Mesendoderm (in vitro differentiated cells): Measurements from ENCODE around the gene GORASP2.

Experiments used
- DNase-seq: peaks from one replicate; pipeline ENCODE4 v3.0.0; 2013
- H2AK5ac ChIP-seq: 2 replicates; pipeline ENCODE4 v1.6.1; 2013; ENCODE audit warnings: low read length, inconsistent platforms
- H2BK120ac ChIP-seq: 2 replicates; pipeline ENCODE4 v1.6.1; 2013; ENCODE audit warnings: low read depth, mild to moderate bottlenecking, low read length, moderate library complexity, mixed read lengths
- H2BK15ac ChIP-seq: replicated peaks from 2 replicates; pipeline ENCODE4 v1.6.1; 2013; ENCODE audit warnings: low read depth, mild to moderate bottlenecking, moderate library complexity
- H2BK5ac ChIP-seq: 2 replicates; pipeline ENCODE4 v1.6.1; 2013; ENCODE audit warnings: low read length, inconsistent platforms
- H3K18ac ChIP-seq: 2 replicates; pipeline ENCODE4 v1.6.1; 2013; ENCODE audit warnings: mild to moderate bottlenecking, low read length, mixed read lengths
- H3K23ac ChIP-seq: one replicate; pipeline ENCODE4 v1.6.1; 2013; ENCODE audit warnings: low read length
- H3K27ac ChIP-seq: 2 replicates; pipeline ENCODE4 v1.5.1; 2013; ENCODE audit warnings: low read depth, mild to moderate bottlenecking, inconsistent platforms, low read length, moderate library complexity
- H3K27me3 ChIP-seq: 2 replicates; pipeline ENCODE4 v1.6.1; 2013; ENCODE audit warnings: low read length, control low read depth, mild to moderate bottlenecking, inconsistent platforms; ENCODE audit not compliant: insufficient read depth, poor library complexity
- H3K36me3 ChIP-seq: 2 replicates; pipeline ENCODE4 v1.6.1; 2013; ENCODE audit warnings: low read length, inconsistent platforms; ENCODE audit not compliant: control insufficient read depth, insufficient read depth
- H3K4ac ChIP-seq: one replicate; pipeline ENCODE4 v1.6.1; 2013; ENCODE audit warnings: low read depth, mild to moderate bottlenecking, low read length, moderate library complexity
- H3K4me1 ChIP-seq: 2 replicates; pipeline ENCODE4 v1.6.1; 2013; ENCODE audit warnings: low read depth, low read length, inconsistent platforms; ENCODE audit not compliant: control insufficient read depth
- H3K4me2 ChIP-seq: 2 replicates; pipeline ENCODE4 v1.6.1; 2013; ENCODE audit warnings: low read length
- H3K4me3 ChIP-seq: 2 replicates; pipeline ENCODE4 v1.5.1; 2013; ENCODE audit warnings: mild to moderate bottlenecking, low read length
- H3K56ac ChIP-seq: one replicate; pipeline ENCODE4 v1.6.1; 2013; ENCODE audit warnings: low read length
- H3K79me1 ChIP-seq: 2 replicates; pipeline ENCODE4 v1.6.1; 2013; ENCODE audit warnings: low read length, inconsistent platforms
- H3K79me2 ChIP-seq: 2 replicates; pipeline ENCODE4 v1.6.1; 2013; ENCODE audit warnings: mild to moderate bottlenecking, low read length; ENCODE audit not compliant: control insufficient read depth, insufficient read depth
- H3K9ac ChIP-seq: 2 replicates; pipeline ENCODE4 v1.6.1; 2013; ENCODE audit warnings: low read length, inconsistent platforms
- H4K5ac ChIP-seq: one replicate; pipeline ENCODE4 v1.6.1; 2013; ENCODE audit warnings: low read length
- H4K8ac ChIP-seq: one replicate; pipeline ENCODE4 v1.6.1; 2013; ENCODE audit warnings: low read depth, mild to moderate bottlenecking, control low read depth, low read length, moderate library complexity
- WGBS: extraction: QIAGEN DNeasy Blood & Tissue Kit; methylation state at CpG from one replicate; pipeline ENCODE4 v1.1.7; 2013; ENCODE audit warnings: low lambda C conversion rate, missing lambda C conversion rate; ENCODE audit not compliant: insufficient coverage; ENCODE audit errors: extremely low coverage; 5-methylcytosine and 5-hydroxymethylcytosine counted together

GORASP2 gene

GRCh38 chr2:170930131-170930990 lies 1.3 kb downstream of the GORASP2 start:
- Histone ChIP-seq H3K27ac (peak overlapping the region; percentile 76), H3K4ac (no peak overlapping the region), H4K8ac (no peak overlapping the region), H3K79me1 (peaks cover 2% of the 10 kb centered on the region), H4K5ac (no peak overlapping the region), H2AK5ac (no peak overlapping the region), H3K4me2 (peak overlapping the region; percentile 95), H3K79me2 (peaks cover 54% of the 10 kb centered on the region), H3K36me3 (no peaks in the 10 kb centered on the region), H3K18ac (no peak overlapping the region), H3K23ac (no peak overlapping the region), H2BK15ac (no peak overlapping the region), H3K9ac (peak overlapping the region; percentile 93), H3K27me3 (no peaks in the 10 kb centered on the region), H3K4me3 (peak overlapping the region; percentile 97), H3K56ac (peak overlapping the region; percentile 87), H3K4me1 (peaks cover 3% of the 10 kb centered on the region), H2BK120ac (no peak overlapping the region), H2BK5ac (no peak overlapping the region)
- WGBS = no CpG with 5 or more reads among the region's 15 CpGs
- DNase-seq = peak; percentile 57

- WGBS = no CpG with 5 or more reads among the region's 4 CpGs
- H3K23ac ChIP-seq = no peak overlapping the region
- H3K27me3 ChIP-seq = no peaks in the 10 kb centered on the region
- H3K4ac ChIP-seq = no peak overlapping the region
- H4K5ac ChIP-seq = no peak overlapping the region
- H3K56ac ChIP-seq = peak overlapping the region; percentile 87
- H2BK15ac ChIP-seq = no peak overlapping the region
- H3K4me2 ChIP-seq = peak overlapping the region; percentile 95
- peaks cover 2% of the 10 kb centered on the region for H3K79me1 ChIP-seq
- no peak overlapping the region for H3K18ac ChIP-seq
- no peak overlapping the region for H4K8ac ChIP-seq
- no peak overlapping the region for H3K27ac ChIP-seq
- H3K9ac ChIP-seq = peak overlapping the region; percentile 93
- peaks cover 1% of the 10 kb centered on the region for H3K36me3 ChIP-seq
- no peak overlapping the region for H2BK5ac ChIP-seq
- H2BK120ac ChIP-seq = no peak overlapping the region
- no peak for DNase-seq
- H3K4me1 ChIP-seq = peaks cover 3% of the 10 kb centered on the region
- no peak overlapping the region for H3K4me3 ChIP-seq
- H2AK5ac ChIP-seq = no peak overlapping the region
- H3K79me2 ChIP-seq = peaks cover 59% of the 10 kb centered on the region
Observed at GRCh38 chr2:170930991-170931266, 1.9 kb downstream of the GORASP2 start.

- H3K27me3 ChIP-seq = no peaks in the 10 kb centered on the region
- no peak overlapping the region for H4K5ac ChIP-seq
- H3K4me3 ChIP-seq = no peak overlapping the region
- H3K9ac ChIP-seq = peak overlapping the region; percentile 20
- H3K4me1 ChIP-seq = peaks cover 3% of the 10 kb centered on the region
- H3K23ac ChIP-seq = no peak overlapping the region
- H3K4ac ChIP-seq = no peak overlapping the region
- DNase-seq = no peak
- no peak overlapping the region for H3K18ac ChIP-seq
- H2BK5ac ChIP-seq = no peak overlapping the region
- no peak overlapping the region for H3K4me2 ChIP-seq
- peaks cover 1% of the 10 kb centered on the region for H3K36me3 ChIP-seq
- WGBS = no CpG with 5 or more reads among the region's 1 CpG
- peak overlapping the region; percentile 50 for H3K56ac ChIP-seq
- no peak overlapping the region for H3K27ac ChIP-seq
- peaks cover 67% of the 10 kb centered on the region for H3K79me2 ChIP-seq
- H3K79me1 ChIP-seq = peaks cover 2% of the 10 kb centered on the region
- H2BK120ac ChIP-seq = no peak overlapping the region
- no peak overlapping the region for H2BK15ac ChIP-seq
- H2AK5ac ChIP-seq = no peak overlapping the region
- no peak overlapping the region for H4K8ac ChIP-seq
Observed at GRCh38 chr2:170932166-170932565, 3.1 kb downstream of the GORASP2 start.

- H3K79me2 ChIP-seq = peaks cover 73% of the 10 kb centered on the region
- H2BK5ac ChIP-seq = no peak overlapping the region
- H2BK15ac ChIP-seq = no peak overlapping the region
Observed at GRCh38 chr2:170932948-170933347, 3.9 kb downstream of the GORASP2 start.

GRCh38 chr2:170937709-170938379 lies 8.8 kb downstream of the GORASP2 start:
- no peak overlapping the region for H4K8ac ChIP-seq
- H2AK5ac ChIP-seq = no peak overlapping the region
- H3K4ac ChIP-seq = no peak overlapping the region
- peaks cover 5% of the 10 kb centered on the region for H3K79me1 ChIP-seq
- H3K56ac ChIP-seq = no peak overlapping the region
- H4K5ac ChIP-seq = no peak overlapping the region
- H3K27me3 ChIP-seq = no peaks in the 10 kb centered on the region
- no peak overlapping the region for H3K27ac ChIP-seq
- no peak overlapping the region for H2BK120ac ChIP-seq
- H3K9ac ChIP-seq = no peak overlapping the region
- no peak overlapping the region for H3K4me3 ChIP-seq
- H3K36me3 ChIP-seq = peaks cover 1% of the 10 kb centered on the region
- H3K4me2 ChIP-seq = no peak overlapping the region
- no peak overlapping the region for H3K18ac ChIP-seq
- H2BK5ac ChIP-seq = no peak overlapping the region
- no CpG with 5 or more reads among the region's 3 CpGs for WGBS
- H3K23ac ChIP-seq = no peak overlapping the region
- DNase-seq = no peak
- H2BK15ac ChIP-seq = no peak overlapping the region
- no peaks in the 10 kb centered on the region for H3K4me1 ChIP-seq
- peaks cover 68% of the 10 kb centered on the region for H3K79me2 ChIP-seq

More at GRCh38 chr2:170932948-170933347, 3.9 kb downstream of the GORASP2 start:
- Histone ChIP-seq H3K18ac (no peak overlapping the region), H3K36me3 (peaks cover 1% of the 10 kb centered on the region), H2BK120ac (no peak overlapping the region), H3K4me2 (no peak overlapping the region), H4K8ac (no peak overlapping the region), H3K9ac (no peak overlapping the region), H2AK5ac (no peak overlapping the region), H3K27ac (no peak overlapping the region), H4K5ac (no peak overlapping the region), H3K79me1 (peaks cover 2% of the 10 kb centered on the region), H3K4me1 (peaks cover 2% of the 10 kb centered on the region), H3K23ac (no peak overlapping the region), H3K56ac (no peak overlapping the region), H3K4ac (no peak overlapping the region), H3K27me3 (no peaks in the 10 kb centered on the region), H3K4me3 (no peak overlapping the region)
- no peak for DNase-seq
